ENCODE measurements around the gene KBTBD4. TPM values are rescaled to one million over a fixed set of nuclear protein-coding genes. Genes with fewer than 3 reads are reported as not detected.

Gene KBTBD4
- total and polyA plus RNA-seq, 2 of the 8 experiments (the other 6 are each of a cell fraction or from before 2014, with no cell fraction given), result 12.0 to 19.5 TPM

DNA sequence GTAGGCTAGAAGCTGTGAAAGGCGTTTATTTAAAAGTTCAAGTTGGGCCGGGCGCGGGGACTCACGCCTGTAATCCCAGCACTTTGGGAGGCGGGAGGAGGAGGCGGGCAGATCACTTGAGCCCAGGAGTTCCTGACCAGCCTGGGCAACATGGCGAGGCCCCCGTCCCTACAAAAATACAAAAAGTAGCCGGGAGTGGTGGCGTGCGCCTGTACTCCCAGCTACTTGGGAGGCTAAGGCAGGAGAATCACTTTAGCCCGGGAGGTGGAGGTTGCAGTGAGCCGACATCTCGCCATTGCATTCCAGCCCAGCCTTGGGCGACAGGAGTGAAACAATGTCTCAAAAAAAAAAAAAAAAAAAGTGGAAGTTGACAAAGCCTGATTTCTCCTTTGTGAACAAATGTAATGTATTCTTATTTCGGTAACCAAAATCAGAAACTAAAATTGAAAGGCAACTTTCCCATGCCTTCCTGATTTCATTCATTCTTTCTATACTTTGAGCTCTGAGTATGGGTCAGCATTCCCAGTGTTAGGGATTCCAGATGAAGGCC is 12.5 kb downstream of the KBTBD4 start:
- Histone ChIP-seq H3K23me2 (ENCODE audit: low read depth, low read length) (peaks cover 3% of the 10 kb centered on the region; the same call in 1 of the 2 replicates), H3K27ac (ENCODE audit: low read depth, low read length) (peak overlapping the region; percentile 53; the same call in 1 of the 2 replicates), H3K9ac (replicated peaks in 1 of 4; ENCODE audit: extremely low read depth in 1 of 4, low read depth in 3 of 4, low read length in 3 of 4) (peak overlapping the region; percentile 90 to 96 (median 94)), H3K56ac (replicated peaks; ENCODE audit: insufficient read length, low read depth, low read length) (no peak overlapping the region), H2BK20ac (ENCODE audit: low read length) (no peak overlapping the region), H3K4me1 (replicated peaks in 1 of 4; ENCODE audit: control insufficient read depth in 3 of 4, insufficient read depth in 4 of 4, low read length in 3 of 4) (peaks cover 0 to 3% (median 1%) of the 10 kb centered on the region in 4 experiments; a peak in 1 of 7 replicates), H2BK15ac (ENCODE audit: low read length) (no peak overlapping the region), H2BK12ac (ENCODE audit: low read depth, low read length) (0 out of 2 replicates have a peak overlapping the region, but pooled peaks have one; percentile 60), H3K4ac (replicated peaks; ENCODE audit: insufficient read length, low read depth, low read length) (no peak overlapping the region), H2AK5ac (ENCODE audit: low read depth, low read length) (no peak overlapping the region), H3K14ac (ENCODE audit: insufficient read length) (no peak overlapping the region), H3K4me2 (ENCODE audit: insufficient read depth in 1 of 2, low read depth in 2 of 2, low read length in 2 of 2) (peak overlapping the region; percentile 60 to 77), H3K36me3 (ENCODE audit: control insufficient read depth in 2 of 4, insufficient read depth in 4 of 4, low read length in 3 of 4) (peaks cover under 1 to 12% (median 2%) of the 10 kb centered on the region in 4 experiments; a peak in 3 of 8 replicates), H3K18ac (ENCODE audit: extremely low read depth, low read length) (peak overlapping the region; percentile 97), H4K91ac (replicated peaks; ENCODE audit: insufficient read length, low read length) (peak overlapping the region; percentile 8), H3K27me3 (replicated peaks in 1 of 4; ENCODE audit: control insufficient read depth in 3 of 4, extremely low read depth in 1 of 4, insufficient read depth in 3 of 4, low read length in 3 of 4) (no peaks in the 10 kb centered on the region), H3K79me1 (ENCODE audit: low read depth, low read length) (peaks cover 3% of the 10 kb centered on the region; the same call in 1 of the 2 replicates), H4K5ac (ENCODE audit: insufficient read length, low read depth, low read length) (peak overlapping the region; percentile 67), H2BK120ac (replicated peaks; ENCODE audit: low read depth, low read length) (no peak overlapping the region), H3K23ac (ENCODE audit: insufficient read length) (no peak overlapping the region), H4K8ac (ENCODE audit: extremely low read depth, insufficient read depth, low read length) (peak overlapping the region; percentile 84; the same call in 1 of the 2 replicates), H3K79me2 (ENCODE audit: control insufficient read depth in 1 of 2, insufficient read depth in 2 of 2, low read length in 2 of 2) (peaks cover 0 to 13% of the 10 kb centered on the region in 2 experiments; a peak in 2 of 4 replicates), H3K4me3 (ENCODE audit: extremely low read depth in 1 of 4, insufficient read depth in 2 of 4, low read depth in 3 of 4, low read length in 4 of 4) (peak overlapping the region; percentile 44 to 96 (median 95)), H3K9me3 (ENCODE audit: insufficient read depth in 2 of 2, low read depth in 1 of 2, low read length in 1 of 2) (no peaks in the 10 kb centered on the region), H2AFZ (ENCODE audit: low read length) (no peak overlapping the region), H4K20me1 (replicated peaks in 1 of 2; ENCODE audit: control insufficient read depth in 1 of 2, insufficient read depth in 2 of 2, low read length in 2 of 2) (peaks cover 0 to 4% of the 10 kb centered on the region in 2 experiments), H2BK5ac (ENCODE audit: low read depth, low read length) (peak overlapping the region; percentile 78; the same call in 1 of the 2 replicates)
- DNase-seq (ENCODE audit: low read depth in 1 of 2, low spot score in 2 of 2), result no peak
- FAIRE-seq, result no peak
- POLR2A ChIA-PET (ENCODE audit: partially characterized antibody), result interaction anchor here (0.6 to 6.6 kb wide), 16 partner anchors 8 to 81 kb away, joined by 3 to 83 read pairs (median 6); partner anchors contain the start of genes C1QTNF4, CELF1, FAM180B and KBTBD4
- 29% methylated on average over 17 of the region's 17 CpGs; no CpG with 5 or more reads in 1 of the 2 experiments for WGBS, 2 experiments (ENCODE audit: extremely low coverage in 1 of 2, insufficient coverage in 1 of 2, insufficient read length in 1 of 2, insufficient replicate concordance in 2 of 2, low coverage in 1 of 2, low lambda C conversion rate in 2 of 2, missing lambda C conversion rate in 1 of 2)
- CTCF ChIA-PET (ENCODE audit: partially characterized antibody), result interaction anchor here (0.6 to 1.0 kb wide), 6 partner anchors 10 to 896 kb away, joined by 3 to 6 read pairs (median 4); partner anchors contain the start of gene CELF1
